ENCODE results near the gene PRSS38. TPM values are rescaled to one million over a fixed set of nuclear protein-coding genes. Genes with fewer than 3 reads are reported as not detected.
A peak's percentile ranks its signal among the peaks of the same experiment; 100 is the strongest.

PRSS38 gene
- total RNA-seq, 2 experiments from 2014 or later, result not detected

DNA sequence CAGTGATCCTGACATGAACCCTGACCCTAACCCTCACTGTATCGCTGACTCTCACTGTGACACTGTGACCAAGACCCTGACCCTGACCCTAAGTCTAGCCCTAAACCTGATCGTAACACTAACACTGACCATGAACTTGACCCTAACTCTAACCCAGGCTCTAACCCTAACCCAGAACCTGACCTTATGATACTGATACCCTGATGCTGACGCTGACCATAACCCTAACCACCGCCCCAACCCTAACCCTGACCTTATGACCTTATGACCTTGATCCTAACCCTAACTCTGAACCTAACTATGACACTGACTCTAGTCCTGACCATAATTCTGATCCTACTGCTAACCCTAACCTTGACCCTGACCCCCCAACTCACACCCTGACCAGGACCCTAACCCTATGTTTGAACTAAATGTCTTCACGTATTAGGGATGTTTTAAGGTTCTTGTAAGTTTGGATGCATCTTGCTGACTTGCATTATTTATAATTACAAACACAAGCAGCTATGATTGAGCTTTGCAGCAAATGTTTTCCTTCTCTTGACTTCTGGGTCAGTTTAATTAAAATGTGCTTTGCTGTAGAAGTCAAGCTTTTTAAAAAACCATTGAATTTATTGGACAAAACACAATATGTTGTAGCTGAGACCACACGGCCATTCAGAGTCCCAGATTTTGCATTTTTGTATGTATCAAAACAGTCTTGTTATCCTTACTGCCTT is 23.9 kb upstream of the PRSS38 start:
- no peak for ATAC-seq (ENCODE audit: poor library complexity)
- H3K4me1 ChIP-seq (ENCODE audit: insufficient read depth, low read length), result peaks cover 29% of the 10 kb centered on the region
- no peak for DNase-seq
- no peaks in the 10 kb centered on the region for H3K36me3 ChIP-seq (ENCODE audit: insufficient read depth, low read length)
- H3K9me3 Mint-ChIP-seq, result no peaks in the 10 kb centered on the region
- H3K9me3 ChIP-seq (ENCODE audit: control insufficient read depth in 1 of 2, insufficient read depth in 1 of 2, low read length in 2 of 2), result no peaks in the 10 kb centered on the region
- H3K4me3 ChIP-seq (ENCODE audit: low read length), result no peak overlapping the region
- CTCF ChIA-PET, result no interaction called here
- peak overlapping the region; percentile 32 for H3K4me3 Mint-ChIP-seq
- no peak overlapping the region for H3K27ac ChIP-seq (ENCODE audit: low read depth in 1 of 2, low read length in 2 of 2)
- H3K27ac Mint-ChIP-seq, result peak overlapping the region; percentile 4
- TF ChIP-seq, protein P1, sequence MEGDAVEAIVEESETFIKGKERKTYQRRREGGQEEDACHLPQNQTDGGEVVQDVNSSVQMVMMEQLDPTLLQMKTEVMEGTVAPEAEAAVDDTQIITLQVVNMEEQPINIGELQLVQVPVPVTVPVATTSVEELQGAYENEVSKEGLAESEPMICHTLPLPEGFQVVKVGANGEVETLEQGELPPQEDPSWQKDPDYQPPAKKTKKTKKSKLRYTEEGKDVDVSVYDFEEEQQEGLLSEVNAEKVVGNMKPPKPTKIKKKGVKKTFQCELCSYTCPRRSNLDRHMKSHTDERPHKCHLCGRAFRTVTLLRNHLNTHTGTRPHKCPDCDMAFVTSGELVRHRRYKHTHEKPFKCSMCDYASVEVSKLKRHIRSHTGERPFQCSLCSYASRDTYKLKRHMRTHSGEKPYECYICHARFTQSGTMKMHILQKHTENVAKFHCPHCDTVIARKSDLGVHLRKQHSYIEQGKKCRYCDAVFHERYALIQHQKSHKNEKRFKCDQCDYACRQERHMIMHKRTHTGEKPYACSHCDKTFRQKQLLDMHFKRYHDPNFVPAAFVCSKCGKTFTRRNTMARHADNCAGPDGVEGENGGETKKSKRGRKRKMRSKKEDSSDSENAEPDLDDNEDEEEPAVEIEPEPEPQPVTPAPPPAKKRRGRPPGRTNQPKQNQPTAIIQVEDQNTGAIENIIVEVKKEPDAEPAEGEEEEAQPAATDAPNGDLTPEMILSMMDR (IDR thresholded peaks at IDR 0.05), result no peak
- intact Hi-C loops (cut with DNase I, micrococcal nuclease), result no loop called here
- H3K36me3 Mint-ChIP-seq (ENCODE audit: low read depth), result no peaks in the 10 kb centered on the region
- H3K27me3 ChIP-seq (ENCODE audit: control insufficient read depth in 1 of 2, insufficient read depth in 2 of 2, low read length in 2 of 2), result no peaks in the 10 kb centered on the region
- peaks cover 27% of the 10 kb centered on the region for H3K4me1 Mint-ChIP-seq (ENCODE audit: low read depth)
- POLR2A ChIA-PET, result no interaction called here
- no peaks in the 10 kb centered on the region for H3K27me3 Mint-ChIP-seq

DNA sequence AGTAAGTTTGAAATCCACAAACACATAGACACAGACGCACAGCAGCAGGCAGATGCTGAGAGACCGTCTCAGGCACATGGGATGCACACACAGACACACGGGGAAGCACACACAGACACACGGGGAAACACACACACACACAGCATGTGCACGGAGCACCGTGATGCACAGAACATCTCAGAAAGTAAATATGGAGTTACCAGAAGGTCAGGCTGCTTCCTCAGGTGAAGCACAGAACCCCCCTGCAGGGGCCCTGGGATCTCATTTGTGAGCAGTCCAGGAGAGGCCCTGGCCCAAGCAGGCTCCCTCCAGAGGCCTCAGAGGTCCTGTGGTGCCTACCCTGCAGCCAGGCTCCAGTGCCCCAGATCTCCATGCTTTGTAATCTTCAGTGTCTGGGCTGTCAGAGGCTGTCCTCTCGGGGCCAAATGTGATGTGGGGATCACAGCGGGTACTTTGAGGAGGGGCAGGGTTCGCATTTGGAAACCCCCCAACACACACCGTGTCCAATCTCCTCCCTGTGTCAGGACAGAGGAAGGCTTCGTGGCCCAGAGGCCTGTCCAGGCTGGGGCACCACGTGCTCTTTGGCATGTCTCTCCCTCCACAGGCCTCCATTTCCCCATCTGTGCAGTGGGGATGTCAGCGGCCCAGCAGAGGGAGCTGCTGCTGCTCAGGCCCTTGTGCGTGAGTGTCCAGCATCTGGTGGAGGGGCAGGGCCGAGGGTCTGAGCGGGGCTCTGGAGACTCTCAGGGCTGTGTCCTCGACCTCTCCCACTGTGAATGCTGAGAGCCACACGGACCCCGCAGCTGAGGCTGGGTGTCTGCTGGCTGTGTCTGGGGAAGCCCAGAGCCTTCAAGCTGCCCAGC is 23.0 kb upstream of the PRSS38 start:
- POLR2A ChIA-PET, result no interaction called here
- TF ChIP-seq, protein P1 (IDR thresholded peaks at IDR 0.05), result no peak

DNA sequence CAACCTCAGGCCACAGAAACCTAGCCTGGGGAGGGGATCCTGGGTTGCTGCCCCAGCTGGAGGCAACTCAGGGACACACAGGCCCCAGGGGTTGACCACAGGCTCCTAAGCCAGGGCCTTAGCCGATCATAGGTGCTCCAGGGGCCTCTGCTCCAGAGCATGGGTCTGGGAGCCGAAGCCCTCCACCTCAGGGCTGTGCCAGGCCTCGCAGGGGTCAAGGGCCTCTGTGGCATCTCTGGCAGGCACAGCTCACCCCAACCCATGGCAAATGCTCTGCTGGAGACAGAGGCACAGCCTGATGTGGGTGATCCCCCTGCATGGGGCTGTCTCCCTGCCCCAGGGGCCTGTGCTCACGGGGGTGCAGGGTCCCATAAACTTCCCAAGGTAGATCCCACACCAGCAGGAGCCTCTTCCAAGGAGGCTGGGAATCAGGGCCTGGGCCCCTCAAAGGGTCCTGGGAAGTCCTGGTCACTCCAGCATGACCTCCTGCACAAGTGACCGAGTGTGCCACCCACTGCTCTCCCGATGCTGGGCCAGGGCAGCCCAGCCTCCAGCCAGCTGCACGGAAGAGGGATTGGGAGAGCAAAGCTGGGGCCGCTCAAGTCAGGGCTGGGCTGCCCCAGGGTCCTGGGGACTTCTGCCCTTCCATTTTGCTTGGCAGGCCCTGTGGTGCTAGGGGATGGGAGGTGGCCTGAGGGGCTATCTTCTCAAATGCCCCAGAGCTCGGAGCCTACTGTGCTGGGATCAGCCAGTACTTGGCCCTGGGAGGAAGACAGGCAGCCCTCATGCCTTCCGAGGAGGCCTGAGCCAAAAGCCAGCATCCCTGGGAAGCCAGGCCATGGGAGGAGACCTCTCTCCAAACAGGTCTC is 22.2 kb upstream of the PRSS38 start:
- peaks cover 17% of the 10 kb centered on the region for H3K4me1 ChIP-seq (ENCODE audit: insufficient read depth, low read length)
- H3K4me3 Mint-ChIP-seq, result no peak overlapping the region
- no peaks in the 10 kb centered on the region for H3K27me3 ChIP-seq (ENCODE audit: control insufficient read depth in 1 of 2, insufficient read depth in 2 of 2, low read length in 2 of 2)
- ChIA-PET CTCF (no interaction called here), POLR2A (no interaction called here)
- H3K27me3 Mint-ChIP-seq, result no peaks in the 10 kb centered on the region
- H3K9me3 ChIP-seq (ENCODE audit: control insufficient read depth in 1 of 2, insufficient read depth in 1 of 2, low read length in 2 of 2), result no peaks in the 10 kb centered on the region
- H3K9me3 Mint-ChIP-seq, result no peaks in the 10 kb centered on the region
- DNase-seq (peak in 1 of 14 experiments; percentile 14), ATAC-seq (ENCODE audit: poor library complexity) (no peak)
- H3K36me3 ChIP-seq (ENCODE audit: insufficient read depth, low read length), result no peaks in the 10 kb centered on the region
- no peak overlapping the region for H3K4me3 ChIP-seq (ENCODE audit: low read length)
- peaks cover 22% of the 10 kb centered on the region for H3K4me1 Mint-ChIP-seq (ENCODE audit: low read depth)
- no peak overlapping the region for H3K27ac ChIP-seq (ENCODE audit: low read depth in 1 of 2, low read length in 2 of 2)
- no peak overlapping the region for H3K27ac Mint-ChIP-seq
- intact Hi-C loops (cut with DNase I, micrococcal nuclease), result no loop called here
- H3K36me3 Mint-ChIP-seq (ENCODE audit: low read depth), result no peaks in the 10 kb centered on the region
- TF ChIP-seq, protein P1 (IDR thresholded peaks at IDR 0.05), result no peak

More for the DNA sequence above, 23.0 kb upstream of the PRSS38 start:
- DNase-seq (peak in 1 of 14 experiments; percentile 16), ATAC-seq (ENCODE audit: poor library complexity) (no peak)
- Mint-ChIP-seq H3K27ac (peak overlapping the region; percentile 4), H3K9me3 (no peaks in the 10 kb centered on the region), H3K27me3 (no peaks in the 10 kb centered on the region), H3K36me3 (ENCODE audit: low read depth) (no peaks in the 10 kb centered on the region), H3K4me3 (no peak overlapping the region), H3K4me1 (ENCODE audit: low read depth) (peaks cover 23% of the 10 kb centered on the region)
- intact Hi-C loops (cut with DNase I, micrococcal nuclease), result no loop called here
- H3K27me3 ChIP-seq (ENCODE audit: control insufficient read depth in 1 of 2, insufficient read depth in 2 of 2, low read length in 2 of 2), result no peaks in the 10 kb centered on the region
- H3K4me1 ChIP-seq (ENCODE audit: insufficient read depth, low read length), result peaks cover 20% of the 10 kb centered on the region
- H3K36me3 ChIP-seq (ENCODE audit: insufficient read depth, low read length), result no peaks in the 10 kb centered on the region
- H3K27ac ChIP-seq (ENCODE audit: low read depth in 1 of 2, low read length in 2 of 2), result no peak overlapping the region
- CTCF ChIA-PET, result no interaction called here
- no peaks in the 10 kb centered on the region for H3K9me3 ChIP-seq (ENCODE audit: control insufficient read depth in 1 of 2, insufficient read depth in 1 of 2, low read length in 2 of 2)
- no peak overlapping the region for H3K4me3 ChIP-seq (ENCODE audit: low read length)

Data from CD4-positive, alpha-beta T cell (primary cell).